ENCODE measurements around the gene ALX4.

ALX4 gene

DNA sequence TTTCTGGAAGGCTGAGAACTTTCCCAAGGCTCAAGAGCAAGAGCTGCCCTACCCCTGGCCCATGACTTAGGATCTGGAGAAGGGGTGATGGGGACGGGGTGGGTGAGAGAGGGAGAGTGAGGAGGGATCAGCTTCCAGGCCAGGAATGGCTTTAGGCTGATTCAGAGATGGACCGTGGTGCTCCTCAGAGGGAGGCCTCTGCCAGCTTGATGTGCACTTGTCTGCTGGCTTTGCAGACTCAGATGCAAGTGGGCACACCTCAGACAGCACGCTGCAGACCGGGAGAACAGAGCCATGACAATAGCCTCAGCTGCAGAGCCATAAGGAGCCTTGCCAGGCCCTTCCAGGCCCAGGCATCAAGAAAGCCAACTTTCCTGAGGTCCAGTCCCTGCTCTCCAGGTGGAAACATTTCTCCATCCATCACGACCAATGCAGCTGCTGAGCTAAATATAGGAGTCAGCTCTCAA is 41.3 kb downstream of the ALX4 start:
- DNase-seq: no peak

DNA sequence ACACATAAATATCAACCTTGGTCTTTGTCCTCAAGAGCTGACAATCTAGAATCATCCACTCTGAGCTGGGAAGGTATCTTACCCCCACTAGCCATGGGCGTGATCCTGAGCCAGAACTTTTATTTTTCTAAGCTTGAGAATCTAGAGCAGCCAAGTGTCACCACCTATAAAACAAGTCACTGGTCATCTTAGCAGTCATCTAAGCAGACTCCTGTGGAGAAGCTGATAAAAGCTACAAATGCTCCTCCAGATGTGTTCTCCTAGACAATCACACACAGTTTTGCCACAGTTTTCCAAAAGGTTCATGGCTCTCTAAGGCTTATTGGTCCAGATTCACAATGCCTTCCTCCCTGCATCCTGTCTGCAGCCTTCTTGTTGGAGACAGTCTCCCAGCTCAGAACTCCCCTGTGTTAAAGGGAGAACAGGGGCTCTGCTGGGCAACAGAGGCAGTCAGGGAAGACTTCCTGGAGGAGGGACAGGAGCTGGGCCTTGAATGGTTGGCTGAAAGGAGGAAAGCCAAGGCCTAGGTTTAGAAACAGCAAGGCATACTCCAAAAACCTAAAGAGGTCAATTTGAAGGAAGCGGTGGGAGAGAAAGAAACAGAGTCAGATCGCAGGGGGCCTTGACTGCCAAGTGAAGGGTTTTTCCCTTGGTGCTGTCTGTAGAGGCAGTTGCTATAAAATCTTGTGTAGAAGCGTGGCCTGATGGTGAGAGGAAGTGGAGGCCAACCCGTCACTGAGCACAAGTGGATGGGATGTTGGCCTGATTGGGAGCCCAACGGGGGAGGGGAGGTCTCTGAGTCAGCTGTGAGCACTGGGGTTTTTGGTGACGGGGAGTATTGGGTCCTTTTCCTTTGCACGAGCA is 42.0 kb downstream of the ALX4 start:
- no peak for DNase-seq

DNA sequence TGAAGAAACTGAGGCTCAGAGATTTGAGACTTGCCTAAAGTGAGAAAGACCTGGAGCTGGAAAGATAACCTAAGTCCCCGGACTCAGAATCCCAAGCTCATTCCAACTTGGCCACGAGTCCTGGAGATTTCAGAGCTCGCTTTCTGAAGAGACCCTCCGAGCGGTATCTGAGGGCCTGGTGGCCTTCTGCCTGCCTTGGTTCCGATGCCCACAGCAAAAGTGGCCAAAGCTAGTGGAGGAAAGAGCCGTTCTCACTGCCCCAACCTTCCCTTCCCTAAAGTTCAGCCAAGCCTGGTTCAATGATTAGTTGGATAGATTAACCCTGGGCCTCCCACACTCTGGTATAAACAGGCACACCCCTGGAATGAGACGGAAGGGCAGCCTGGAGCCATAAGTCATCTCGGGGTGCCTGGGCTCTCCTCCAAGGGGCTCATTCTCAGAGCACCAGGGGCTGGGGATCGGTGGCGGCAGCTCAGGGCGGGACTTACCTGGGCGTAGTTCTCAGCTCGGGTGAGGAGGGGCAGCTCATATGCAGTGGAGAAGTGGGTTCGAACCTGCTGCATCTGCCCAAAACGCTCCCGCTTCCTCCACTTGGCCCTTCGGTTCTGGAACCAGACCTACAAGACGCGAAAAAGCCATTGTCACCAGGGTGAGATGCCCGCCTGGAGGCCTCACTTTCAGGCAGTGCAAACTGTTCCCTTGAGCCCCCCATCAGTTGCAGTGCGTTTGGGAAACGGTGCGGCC is 42.8 kb downstream of the ALX4 start:
- DNase-seq: no peak

DNA sequence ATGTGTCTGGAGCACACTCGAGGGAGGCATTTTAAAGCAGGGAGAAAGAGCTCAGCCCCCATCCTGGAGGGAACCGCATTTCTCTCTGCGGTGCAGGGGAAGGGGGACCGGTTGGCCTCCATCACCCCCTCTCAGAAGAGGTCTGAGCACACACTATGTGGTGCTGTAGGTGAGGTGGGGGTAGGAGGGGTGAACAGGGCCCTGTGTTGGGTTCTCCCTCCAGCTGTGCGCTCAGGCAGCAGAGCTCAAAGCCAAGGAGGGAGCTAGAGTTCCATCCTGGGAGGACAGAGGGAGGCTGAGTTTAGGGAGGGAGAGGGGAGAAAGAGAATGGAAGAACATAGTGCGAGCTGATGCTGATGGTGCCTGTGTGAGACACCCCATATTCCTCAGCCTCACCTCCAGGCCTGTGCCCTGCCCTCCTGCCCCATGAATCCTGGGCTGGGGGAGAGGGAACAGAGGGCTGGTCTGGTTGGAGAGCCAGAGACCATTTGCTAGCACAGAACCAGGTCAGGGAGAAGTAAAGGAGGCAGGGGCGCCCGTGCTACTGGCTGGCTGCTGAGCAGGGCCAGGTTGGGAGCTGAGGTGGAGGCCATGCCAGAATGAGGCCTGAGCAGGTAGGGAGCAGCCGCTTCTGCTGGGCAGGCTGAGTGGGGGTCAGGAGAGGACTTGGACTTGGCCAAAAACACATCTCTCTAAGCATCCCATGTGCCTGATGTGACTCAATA is 43.7 kb downstream of the ALX4 start:
- no peak for DNase-seq

DNA sequence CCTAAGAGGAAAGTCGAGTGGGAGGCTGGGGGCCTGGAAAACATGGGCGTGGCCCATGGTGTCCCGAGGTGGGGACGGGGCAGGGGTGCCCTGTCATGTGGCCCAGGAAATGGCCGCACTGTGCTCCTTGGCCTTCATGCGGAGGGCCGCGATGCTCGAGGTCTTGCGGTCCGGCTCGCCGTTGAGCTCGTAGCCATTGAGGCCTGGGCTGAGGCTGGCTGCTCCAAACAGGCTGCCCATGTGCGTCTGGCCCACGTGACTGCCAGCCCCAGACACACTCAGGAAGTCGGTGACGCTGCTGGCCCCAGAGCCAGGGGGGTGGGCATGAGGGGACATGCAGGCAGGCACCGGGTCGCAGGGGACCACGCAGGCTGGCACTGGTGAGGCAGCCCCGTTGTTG is 45.2 kb downstream of the ALX4 start:
- no peak for DNase-seq

DNA sequence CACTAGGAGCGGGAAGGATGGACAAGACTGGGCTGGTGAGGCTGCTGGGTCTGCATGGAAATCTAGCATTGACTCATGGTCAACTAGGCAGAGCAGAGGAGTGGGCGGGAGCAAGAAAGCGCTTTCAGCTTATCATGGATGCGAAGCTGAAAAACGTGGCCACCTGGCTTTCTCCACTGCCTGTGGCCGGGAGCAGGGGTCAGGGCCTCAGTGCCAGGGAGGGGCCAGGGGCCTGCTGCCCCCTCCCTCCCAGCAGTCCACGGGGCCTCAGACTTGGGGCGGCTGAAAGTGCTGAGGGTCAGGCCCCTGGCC is 45.5 kb downstream of the ALX4 start:
- no peak for DNase-seq

DNA sequence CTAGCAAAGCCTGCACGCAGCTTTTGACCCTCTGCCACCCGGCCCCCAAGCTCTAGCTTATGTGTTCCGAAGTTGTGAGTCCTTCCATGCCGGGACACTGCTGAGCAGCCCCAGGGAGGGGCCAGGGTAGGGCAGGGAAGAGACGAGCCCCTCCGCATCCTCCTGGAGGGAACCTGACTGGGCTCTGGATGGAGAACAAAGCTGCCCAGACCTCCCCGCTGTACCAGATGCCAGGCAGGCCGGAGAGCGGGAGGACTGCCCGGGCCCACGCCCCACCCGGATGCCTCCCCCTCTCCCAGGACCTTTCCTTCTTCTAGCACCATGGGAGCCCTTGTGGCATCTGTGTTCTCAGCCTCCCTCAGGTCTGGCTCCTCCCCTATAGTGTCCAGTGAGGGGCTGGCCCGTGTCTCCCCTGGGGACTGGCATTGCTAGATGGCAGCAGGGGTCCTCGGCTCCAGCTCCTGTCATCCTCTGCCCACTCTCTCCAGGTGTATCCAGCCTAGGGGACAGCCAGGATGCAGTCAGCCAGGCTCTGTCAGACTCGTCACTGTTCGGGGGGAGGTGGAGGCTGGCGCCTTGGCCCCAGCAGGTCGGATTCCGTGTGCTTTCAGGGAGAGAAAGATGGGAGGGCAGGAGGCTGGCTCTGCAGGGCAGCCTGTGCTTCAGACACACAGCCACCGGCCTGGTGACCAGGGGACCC is 46.1 kb downstream of the ALX4 start:
- no peak for DNase-seq

DNA sequence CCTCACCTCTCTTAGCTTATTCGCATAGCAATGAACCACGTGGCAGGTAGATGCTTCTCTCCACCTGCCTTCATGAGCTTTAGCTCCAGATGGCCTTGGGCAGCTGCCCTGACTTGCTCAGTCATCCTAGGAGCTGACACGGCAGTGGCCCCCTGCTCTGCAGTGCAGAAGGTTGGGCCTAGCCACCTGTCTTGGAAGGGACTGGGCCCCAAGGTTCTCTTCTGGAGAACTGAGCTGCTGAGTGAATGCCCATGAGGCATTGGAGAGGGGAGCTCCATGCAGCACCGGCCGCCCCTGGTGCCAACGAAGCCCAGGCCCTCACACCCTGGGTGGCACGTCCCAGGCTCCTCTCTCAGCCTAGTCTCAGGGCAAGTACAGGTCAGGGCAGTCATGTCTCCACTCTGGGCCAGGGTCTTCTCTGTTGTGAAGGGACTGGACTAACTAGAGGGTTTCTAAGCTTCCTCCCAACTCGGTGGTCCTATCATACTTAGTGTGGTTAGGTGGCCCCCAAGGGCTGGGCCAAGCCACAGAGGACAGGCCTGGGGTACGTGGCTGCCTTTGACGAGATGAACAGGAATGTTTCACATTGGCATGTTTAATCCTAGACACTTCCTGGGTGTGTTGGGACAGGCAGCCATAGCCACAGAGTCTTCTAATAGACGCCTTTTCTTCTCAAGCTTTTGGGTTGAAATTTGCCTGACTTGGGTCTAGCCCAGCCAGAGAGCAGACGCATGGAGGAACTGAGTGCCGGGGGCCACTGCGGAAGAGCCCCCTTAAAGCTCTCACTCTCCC is 47.9 kb downstream of the ALX4 start:
- DNase-seq: no peak

DNA sequence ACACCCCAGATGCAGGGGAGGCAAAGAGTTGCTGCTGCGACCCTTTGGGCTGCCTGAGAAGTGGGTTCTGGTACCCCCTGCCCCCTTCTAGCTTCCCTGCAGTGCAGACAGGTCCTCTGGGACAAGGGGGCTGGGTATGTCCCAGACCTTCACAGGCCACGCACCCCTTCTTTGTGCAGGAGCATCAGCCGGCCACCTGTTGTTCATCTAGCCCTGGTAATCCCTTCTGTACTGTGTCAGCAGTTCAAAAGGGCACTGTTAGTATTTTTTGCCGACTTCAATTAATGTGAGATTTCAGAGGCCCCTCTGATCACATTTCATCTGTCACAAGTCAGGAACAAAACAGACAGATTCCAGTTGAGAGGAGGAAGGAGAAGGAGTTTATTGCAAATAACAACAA is 49.9 kb downstream of the ALX4 start:
- no peak for DNase-seq

DNA sequence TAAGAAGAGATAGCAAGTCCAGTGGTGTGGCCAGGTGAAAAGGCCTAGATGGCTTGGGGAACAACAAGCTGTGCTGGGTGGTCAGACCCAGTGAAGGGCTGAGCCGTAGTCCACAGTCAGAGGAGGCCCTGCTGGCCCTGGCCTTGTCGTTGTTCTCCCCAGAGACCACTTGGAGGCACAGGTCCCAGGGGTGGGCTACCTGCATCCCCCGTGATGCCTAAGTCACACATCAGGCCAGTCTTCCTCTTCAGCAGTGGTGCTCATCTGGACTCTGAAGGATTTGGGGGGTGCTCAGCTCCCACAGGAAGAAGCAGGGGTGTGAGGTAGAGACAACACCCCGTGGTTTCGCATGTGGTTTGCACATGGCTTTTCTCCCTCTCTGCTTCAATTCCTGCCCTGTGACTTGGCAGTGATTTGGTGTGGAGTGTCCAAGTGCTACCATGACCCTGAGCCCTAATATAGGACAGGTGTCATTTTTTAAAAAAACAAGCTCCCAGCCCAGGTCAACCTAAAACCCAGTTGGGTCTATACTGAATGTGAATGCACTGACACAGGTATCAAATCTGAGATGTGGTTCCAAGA is 51.0 kb downstream of the ALX4 start:
- no peak for DNase-seq

DNA sequence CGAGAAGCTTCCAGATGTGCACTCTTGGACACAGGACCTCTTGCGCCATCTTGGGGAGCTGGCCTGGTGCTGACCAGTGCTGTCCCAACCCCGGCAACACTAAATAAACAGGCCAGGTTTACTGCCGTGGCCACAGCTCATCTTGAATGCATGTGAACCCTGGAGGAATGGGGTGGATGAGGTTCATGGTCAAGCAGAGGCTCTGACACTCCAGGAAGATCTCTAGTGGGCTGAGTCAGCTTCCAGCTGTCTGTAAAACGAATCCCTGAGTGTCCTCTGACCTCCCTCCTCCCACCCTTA is 51.8 kb downstream of the ALX4 start:
- no peak for DNase-seq

DNA sequence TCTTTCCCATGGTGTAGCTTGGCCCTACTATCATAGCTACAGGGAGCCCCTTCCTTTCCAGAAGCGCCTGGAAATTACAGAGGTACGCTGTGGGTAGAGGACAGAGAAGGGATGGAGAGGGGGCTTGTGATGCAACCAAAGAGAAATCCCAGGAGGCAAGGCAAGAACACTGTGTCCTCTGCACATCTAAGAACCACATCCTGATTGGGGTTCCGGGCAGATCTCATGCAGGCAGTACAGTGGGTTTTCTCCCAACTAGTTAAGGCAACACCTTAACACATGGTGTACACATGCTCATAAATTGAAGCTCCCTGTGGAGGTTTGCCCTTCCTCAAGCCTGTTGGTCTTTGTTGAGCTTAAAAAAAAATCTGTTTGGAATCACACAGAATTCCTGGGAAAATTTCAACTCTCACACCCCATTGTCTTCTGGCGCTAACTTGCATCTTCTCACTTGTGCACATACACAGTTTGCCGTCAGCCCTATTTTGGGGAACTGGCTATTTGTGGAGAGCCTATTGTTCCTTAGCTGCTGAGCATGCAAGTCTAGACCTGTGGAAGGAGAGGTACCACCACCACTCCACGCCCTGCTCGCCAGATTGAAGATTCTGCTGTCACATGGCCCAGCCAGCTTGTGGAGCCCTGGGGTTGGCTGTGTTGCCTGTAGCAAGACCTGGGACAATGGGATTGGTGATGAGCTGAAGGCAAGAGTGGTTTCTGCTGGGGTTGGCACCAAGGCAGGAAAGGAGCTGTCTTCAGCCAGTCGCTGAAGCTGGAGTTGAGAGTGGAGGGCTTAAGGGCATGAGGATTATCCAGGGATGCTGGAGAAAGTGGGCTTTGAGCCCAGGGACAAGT is 52.4 kb downstream of the ALX4 start:
- no peak for DNase-seq

DNA sequence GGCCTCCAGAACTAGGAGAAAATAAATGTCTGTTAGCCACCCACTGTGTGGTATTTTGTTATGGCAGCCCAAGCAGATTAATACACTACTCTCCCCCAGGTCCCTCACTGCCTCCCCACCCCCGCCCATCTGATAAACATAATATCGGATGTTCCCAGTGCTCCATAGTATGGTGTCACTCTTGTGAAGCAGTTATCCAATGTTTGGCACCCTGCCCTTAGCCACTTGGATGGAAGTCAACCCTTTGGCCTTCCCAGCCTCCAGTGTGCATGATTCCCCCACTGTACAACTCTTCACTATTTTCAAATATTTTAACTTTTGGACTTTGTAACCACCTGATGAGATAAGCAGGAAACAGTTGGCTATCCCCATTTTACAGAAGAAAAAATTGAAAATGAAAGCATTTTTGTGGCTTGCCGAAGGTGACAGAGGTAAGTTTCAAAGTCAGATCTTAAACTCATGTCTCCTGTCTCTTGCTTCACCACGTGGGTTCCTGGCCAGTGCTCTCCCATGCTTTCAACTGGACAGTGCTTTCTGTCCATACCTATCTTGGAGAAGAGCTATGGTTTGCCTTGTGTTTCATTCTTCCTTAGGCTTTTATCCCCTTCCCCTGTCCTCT is 53.2 kb downstream of the ALX4 start:
- DNase-seq: no peak

DNA sequence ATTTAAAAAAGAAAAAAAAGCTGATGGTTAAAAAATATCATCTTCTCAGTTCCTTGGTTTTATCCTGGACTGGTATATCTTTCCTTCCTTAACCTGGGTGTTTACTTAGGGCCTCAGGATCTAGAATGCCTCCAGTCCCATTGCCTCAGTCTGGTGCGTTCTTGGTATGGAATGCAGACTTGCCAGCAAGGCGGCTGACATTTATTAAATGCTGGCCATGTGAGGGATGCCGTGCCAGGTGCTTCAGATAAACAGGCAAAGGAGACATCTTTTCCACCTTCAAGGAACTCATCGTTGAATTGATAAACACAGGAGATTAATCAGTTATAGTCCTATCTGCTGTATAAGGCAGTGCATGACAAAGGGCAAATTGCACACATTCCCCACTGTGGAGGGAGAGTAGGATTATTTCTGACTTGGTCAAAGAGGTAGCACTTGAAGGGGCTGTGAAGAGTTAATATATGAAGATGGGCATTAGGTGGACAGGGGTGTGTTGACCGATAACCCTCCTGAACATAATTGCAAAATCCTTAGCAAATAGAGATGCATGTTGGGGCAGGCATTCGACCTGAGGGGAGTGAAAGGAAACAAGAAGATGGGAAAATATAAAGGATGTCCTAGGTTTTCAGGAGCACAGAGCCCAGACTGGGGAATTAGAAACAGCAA is 54.4 kb downstream of the ALX4 start:
- no peak for DNase-seq

DNA sequence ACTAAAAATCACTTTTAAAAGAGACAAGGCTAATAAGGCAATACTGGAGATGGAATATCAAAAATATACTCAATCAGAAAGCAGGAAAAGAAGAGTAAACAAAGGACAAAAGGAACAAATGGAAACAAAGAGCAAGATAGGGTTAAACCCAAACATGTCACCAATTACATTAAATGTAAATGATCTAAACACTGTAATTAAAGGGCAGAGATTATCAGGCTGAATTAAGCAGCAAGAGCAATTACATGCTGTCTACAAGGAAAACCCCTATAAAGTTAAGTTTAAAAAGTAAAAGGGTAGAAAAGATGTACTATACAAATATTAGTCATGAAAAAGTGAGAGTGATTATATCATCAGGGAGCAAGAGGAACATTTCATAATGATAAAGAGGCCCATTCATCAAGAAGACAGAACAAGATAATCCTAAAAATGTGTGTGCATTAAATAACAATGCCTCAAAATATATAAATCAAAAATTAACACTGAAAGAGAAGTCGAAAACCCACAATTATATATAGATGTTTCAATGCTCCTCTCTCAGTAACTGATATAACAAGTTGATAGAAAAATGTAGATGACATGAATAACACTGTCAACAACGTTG is 56.8 kb downstream of the ALX4 start:
- DNase-seq: no peak

DNA sequence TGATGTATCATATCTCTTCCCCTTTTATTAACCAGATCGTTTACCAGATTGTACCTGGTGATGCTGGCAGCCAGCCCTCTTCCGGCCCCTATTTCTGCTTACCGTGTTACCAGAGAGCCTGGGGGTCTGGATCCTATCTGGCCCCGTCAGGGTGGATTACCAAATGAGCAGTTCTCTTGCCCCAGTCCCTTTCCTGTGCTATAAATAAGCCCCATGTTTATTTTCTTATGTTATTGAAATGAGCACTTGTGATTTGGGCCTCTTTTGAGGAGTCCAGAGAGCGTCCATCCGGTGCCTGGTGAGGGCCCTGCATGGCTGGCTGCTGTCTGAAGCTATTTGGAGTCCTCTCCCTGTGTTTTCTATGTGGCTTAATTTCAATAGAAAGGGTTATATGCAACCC is 59.5 kb downstream of the ALX4 start:
- no peak for DNase-seq

DNA sequence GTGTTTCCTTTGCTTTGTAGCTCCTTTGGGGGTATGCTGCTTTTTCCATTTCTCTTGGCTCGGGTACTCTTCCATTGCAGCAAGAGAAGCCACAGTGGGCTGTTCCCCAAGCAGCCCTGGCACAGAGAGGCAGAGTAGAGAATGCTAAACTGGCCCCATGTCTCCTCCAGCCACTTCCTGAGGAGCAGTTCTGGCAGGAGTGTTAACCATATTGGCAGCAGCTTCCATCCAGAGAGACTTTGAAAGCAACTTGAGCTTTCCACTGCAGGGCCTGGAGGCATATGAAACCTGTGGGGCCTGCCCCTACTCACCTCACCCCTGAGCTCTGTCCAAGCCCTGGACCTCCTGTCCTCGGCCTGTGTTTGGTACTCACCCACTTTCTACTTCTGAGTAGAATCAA is 61.8 kb downstream of the ALX4 start:
- no peak for DNase-seq

DNA sequence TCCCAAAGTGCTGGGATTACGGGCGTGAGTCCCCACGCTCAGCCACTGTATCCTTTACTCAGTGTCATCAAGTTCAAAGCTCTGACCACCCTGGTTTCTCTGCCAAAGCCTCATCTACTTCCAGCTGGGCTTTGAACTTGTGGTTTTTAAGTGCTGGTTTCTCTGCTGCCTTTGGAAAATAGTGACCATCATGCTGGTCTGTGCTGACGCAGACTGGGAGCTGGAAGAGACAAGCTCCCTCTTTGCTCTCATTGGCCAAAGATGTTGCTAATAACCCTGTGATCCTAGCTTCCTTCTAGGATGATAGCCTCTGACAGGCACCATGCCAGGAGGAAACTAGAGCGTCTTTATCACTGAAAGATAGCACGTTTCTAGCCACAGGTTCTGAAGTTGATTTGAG is 62.4 kb downstream of the ALX4 start:
- DNase-seq: no peak

Measured in anterior cingulate cortex (tissue), 58 donors.